H9 (cell line): ENCODE data around the gene C5orf22. TPM values are rescaled to one million over a fixed set of nuclear protein-coding genes. Genes with fewer than 3 reads are reported as not detected.

Experiments used
- DNase-seq: peaks from one replicate; pipeline ENCODE4 v3.0.0-alpha.2; 2017
- H2AFZ ChIP-seq: one replicate; pipeline ENCODE4 v1.6.1; 2013; ENCODE audit warnings: mild to moderate bottlenecking, low read length, control low read depth, moderate library complexity
- H2AK5ac ChIP-seq: 2 replicates; pipeline ENCODE4 v1.6.1; 2013; ENCODE audit warnings: low read length, control low read depth, mixed read lengths; ENCODE audit not compliant: insufficient read length
- H2BK120ac ChIP-seq: one replicate; pipeline ENCODE4 v1.6.1; 2013; ENCODE audit warnings: low read depth, mild to moderate bottlenecking, low read length, control low read depth, inconsistent platforms; ENCODE audit not compliant: poor library complexity, severe bottlenecking
- H2BK12ac ChIP-seq: 2 replicates; pipeline ENCODE4 v1.6.1; 2013; ENCODE audit warnings: low read length, control low read depth, mixed read lengths, low read depth; ENCODE audit not compliant: insufficient read length
- H2BK15ac ChIP-seq: 2 replicates; pipeline ENCODE4 v1.6.1; 2013; ENCODE audit warnings: low read depth, low read length, control low read depth
- H2BK20ac ChIP-seq: one replicate; pipeline ENCODE4 v1.6.1; 2013; ENCODE audit warnings: low read depth, mild to moderate bottlenecking, low read length, control low read depth, inconsistent platforms; ENCODE audit not compliant: poor library complexity, severe bottlenecking
- H2BK5ac ChIP-seq: 2 replicates; pipeline ENCODE4 v1.6.1; 2013; ENCODE audit warnings: low read length, control low read depth, mixed read lengths; ENCODE audit not compliant: insufficient read length
- H3K14ac ChIP-seq: 2 replicates; pipeline ENCODE4 v1.6.1; 2013; ENCODE audit warnings: low read length, control low read depth; ENCODE audit not compliant: insufficient read depth
- H3K18ac ChIP-seq: 2 replicates; pipeline ENCODE4 v1.6.1; 2013; ENCODE audit warnings: low read depth, mild to moderate bottlenecking, mixed read lengths, low read length, control low read depth; ENCODE audit not compliant: insufficient read length
- H3K23ac ChIP-seq: 2 replicates; pipeline ENCODE4 v1.6.1; 2013; ENCODE audit warnings: low read length, control low read depth, mixed read lengths, low read depth; ENCODE audit not compliant: insufficient read length
- H3K23me2 ChIP-seq: 2 replicates; pipeline ENCODE4 v1.6.1; 2013; ENCODE audit warnings: low read depth, mild to moderate bottlenecking, mixed read lengths, low read length, control low read depth; ENCODE audit not compliant: insufficient read length, poor library complexity, severe bottlenecking
- H3K27ac ChIP-seq: 2 replicates; pipeline ENCODE4 v1.5.1; 2013; ENCODE audit warnings: low read length, control low read depth, mixed read lengths, low read depth; ENCODE audit not compliant: insufficient read length
- H3K27me3 ChIP-seq: 2 replicates; pipeline ENCODE4 v1.6.1; 2013; ENCODE audit warnings: low read length, control low read depth, inconsistent platforms; ENCODE audit not compliant: insufficient read depth
- H3K4ac ChIP-seq: 2 replicates; pipeline ENCODE4 v1.6.1; 2013; ENCODE audit warnings: low read depth, mild to moderate bottlenecking, control low read depth, inconsistent platforms, low read length, moderate library complexity
- H3K4me1 ChIP-seq: 2 replicates; pipeline ENCODE4 v1.6.1; 2013; ENCODE audit warnings: low read length, control low read depth, inconsistent platforms; ENCODE audit not compliant: insufficient read depth
- H3K4me2 ChIP-seq: 2 replicates; pipeline ENCODE4 v1.6.1; 2013; ENCODE audit warnings: low read length, control low read depth, mixed read lengths; ENCODE audit not compliant: insufficient read length, insufficient read depth
- H3K56ac ChIP-seq: 2 replicates; pipeline ENCODE4 v1.6.1; 2013; ENCODE audit warnings: low read depth, mild to moderate bottlenecking, mixed read lengths, low read length, control low read depth; ENCODE audit not compliant: insufficient read length
- H3K79me1 ChIP-seq: 2 replicates; pipeline ENCODE4 v1.6.1; 2013; ENCODE audit warnings: low read depth, mild to moderate bottlenecking, moderate library complexity, low read length, control low read depth, inconsistent platforms; ENCODE audit not compliant: insufficient read depth, poor library complexity, severe bottlenecking
- H3K79me2 ChIP-seq: 2 replicates; pipeline ENCODE4 v1.6.1; 2013; ENCODE audit warnings: low read length, control low read depth, inconsistent platforms; ENCODE audit not compliant: insufficient read depth
- H3K9ac ChIP-seq: 2 replicates; pipeline ENCODE4 v1.6.1; 2013; ENCODE audit warnings: low read length, control low read depth, mixed read lengths; ENCODE audit not compliant: insufficient read length; ENCODE audit errors: extremely low read depth
- H3K9me3 ChIP-seq: one replicate; pipeline ENCODE4 v1.6.1; 2013; ENCODE audit warnings: low read depth, low read length, inconsistent platforms; ENCODE audit not compliant: control insufficient read depth
- H3T11ph ChIP-seq: one replicate; pipeline ENCODE4 v1.6.1; 2013; ENCODE audit warnings: mild to moderate bottlenecking, low read length, control low read depth, inconsistent platforms
- H4K20me1 ChIP-seq: one replicate; pipeline ENCODE4 v1.6.1; 2013; ENCODE audit not compliant: control insufficient read depth, insufficient read length, insufficient read depth
- H4K5ac ChIP-seq: 2 replicates; pipeline ENCODE4 v1.6.1; 2013; ENCODE audit warnings: low read depth, mild to moderate bottlenecking, mixed read lengths, low read length, control low read depth; ENCODE audit not compliant: insufficient read length
- H4K8ac ChIP-seq: replicated peaks from 2 replicates; pipeline ENCODE4 v1.6.1; 2013; ENCODE audit warnings: low read length, control low read depth, mixed read lengths, low read depth; ENCODE audit not compliant: insufficient read length
- H4K91ac ChIP-seq: 2 replicates; pipeline ENCODE4 v1.6.1; 2013; ENCODE audit warnings: low read depth, mild to moderate bottlenecking, moderate library complexity, mixed read lengths, low read length, control low read depth; ENCODE audit not compliant: insufficient read length
- H3K27ac Mint-ChIP-seq, 3 experiments: 2 replicates in 2 of 3; 3 replicates in 1 of 3; pipeline ENCODE4 v1.8.0; 2020 to 2021; ENCODE audit warnings: mixed read lengths in 3 of 3, mild to moderate bottlenecking in 1 of 3, moderate library complexity in 1 of 3
- H3K27me3 Mint-ChIP-seq: 2 replicates; pipeline ENCODE4 v1.8.0; 2021; ENCODE audit warnings: low read depth, mild to moderate bottlenecking, moderate library complexity, mixed read lengths
- H3K36me3 Mint-ChIP-seq, 3 experiments: 2 replicates in 2 of 3; 3 replicates in 1 of 3; pipeline ENCODE4 v1.8.0; 2020 to 2021; ENCODE audit warnings: low read depth in 3 of 3, mixed read lengths in 3 of 3; ENCODE audit not compliant: insufficient read depth in 1 of 3
- H3K4me1 Mint-ChIP-seq, 2 experiments: 2 replicates each; pipeline ENCODE4 v1.8.0; 2020; ENCODE audit warnings: mixed read lengths in 2 of 2
- H3K4me3 Mint-ChIP-seq, 2 experiments: 2 replicates in 1 of 2; 3 replicates in 1 of 2; pipeline ENCODE4 v1.8.0; 2020 to 2021; ENCODE audit warnings: mild to moderate bottlenecking in 2 of 2, mixed read lengths in 2 of 2, moderate library complexity in 1 of 2
- H3K9me3 Mint-ChIP-seq, 2 experiments: 2 replicates in 1 of 2; 3 replicates in 1 of 2; pipeline ENCODE4 v1.8.0; 2020; ENCODE audit warnings: mild to moderate bottlenecking in 2 of 2, mixed read lengths in 2 of 2, moderate library complexity in 1 of 2
- WGBS: extraction: QIAGEN DNeasy Blood & Tissue Kit; methylation state at CpG from one replicate; pipeline ENCODE4 v1.1.7; 2013; ENCODE audit warnings: missing lambda C conversion rate, low lambda C conversion rate, mixed read lengths; ENCODE audit not compliant: insufficient read length; ENCODE audit errors: extremely low coverage; 5-methylcytosine and 5-hydroxymethylcytosine counted together
- total RNA-seq: library from RNA; stranded (reverse); gene quantifications from 2 replicates; pipeline ENCODE4 v1.2.1, GENCODE V29; 2021
- TF ChIP-seq, protein P1 (sequence below): fragments of 200-600 bp; sonication (generic); conservative IDR thresholded peaks from 3 replicates; pipeline ENCODE4 v1.8.0; 2021; ENCODE audit warnings: antibody characterized with exemption, mild to moderate bottlenecking

C5orf22 gene
- total RNA-seq, 1 experiment from 2014 or later: 34.0 TPM

DNA sequence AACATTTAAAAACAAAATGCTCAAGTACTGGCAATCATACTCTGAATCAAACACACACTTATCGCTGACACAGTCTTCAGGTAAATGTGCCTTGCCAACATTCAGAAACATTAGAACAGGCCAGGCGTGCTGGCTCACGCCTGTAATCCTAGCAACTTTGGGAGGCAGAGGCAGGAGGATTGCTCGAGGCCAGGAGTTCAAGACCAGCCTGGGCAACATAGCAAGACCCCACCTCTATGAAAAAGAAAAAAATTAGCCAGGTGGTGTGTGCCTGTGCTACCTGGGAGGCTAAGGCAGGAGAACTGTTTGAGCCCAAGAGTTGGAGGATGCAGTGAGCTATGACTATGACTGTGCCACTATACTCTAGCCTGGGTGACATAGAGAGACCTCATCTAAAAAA is 20.8 kb upstream of the C5orf22 start:
- Histone ChIP-seq H2BK20ac (no peak overlapping the region), H3K27me3 (no peaks in the 10 kb centered on the region), H3K18ac (no peak overlapping the region), H3K23me2 (no peaks in the 10 kb centered on the region), H3K4me2 (no peak overlapping the region), H4K5ac (no peak overlapping the region), H3K23ac (no peak overlapping the region), H3K4me1 (no peaks in the 10 kb centered on the region), H3K4ac (no peak overlapping the region), H3K56ac (no peak overlapping the region), H3K79me1 (no peaks in the 10 kb centered on the region), H4K91ac (no peak overlapping the region), H3K9ac (no peak overlapping the region), H4K20me1 (no peaks in the 10 kb centered on the region), H3K79me2 (no peaks in the 10 kb centered on the region), H2BK5ac (no peak overlapping the region), H3K14ac (no peak overlapping the region), H3K27ac (no peak overlapping the region), H3K9me3 (no peaks in the 10 kb centered on the region), H2AK5ac (no peak overlapping the region), H2BK12ac (no peak overlapping the region), H3T11ph (no peak overlapping the region), H2BK15ac (no peak overlapping the region), H4K8ac (no peak overlapping the region), H2AFZ (no peak overlapping the region), H2BK120ac (no peak overlapping the region)
- TF ChIP-seq, protein P1, sequence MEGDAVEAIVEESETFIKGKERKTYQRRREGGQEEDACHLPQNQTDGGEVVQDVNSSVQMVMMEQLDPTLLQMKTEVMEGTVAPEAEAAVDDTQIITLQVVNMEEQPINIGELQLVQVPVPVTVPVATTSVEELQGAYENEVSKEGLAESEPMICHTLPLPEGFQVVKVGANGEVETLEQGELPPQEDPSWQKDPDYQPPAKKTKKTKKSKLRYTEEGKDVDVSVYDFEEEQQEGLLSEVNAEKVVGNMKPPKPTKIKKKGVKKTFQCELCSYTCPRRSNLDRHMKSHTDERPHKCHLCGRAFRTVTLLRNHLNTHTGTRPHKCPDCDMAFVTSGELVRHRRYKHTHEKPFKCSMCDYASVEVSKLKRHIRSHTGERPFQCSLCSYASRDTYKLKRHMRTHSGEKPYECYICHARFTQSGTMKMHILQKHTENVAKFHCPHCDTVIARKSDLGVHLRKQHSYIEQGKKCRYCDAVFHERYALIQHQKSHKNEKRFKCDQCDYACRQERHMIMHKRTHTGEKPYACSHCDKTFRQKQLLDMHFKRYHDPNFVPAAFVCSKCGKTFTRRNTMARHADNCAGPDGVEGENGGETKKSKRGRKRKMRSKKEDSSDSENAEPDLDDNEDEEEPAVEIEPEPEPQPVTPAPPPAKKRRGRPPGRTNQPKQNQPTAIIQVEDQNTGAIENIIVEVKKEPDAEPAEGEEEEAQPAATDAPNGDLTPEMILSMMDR: no peak
- DNase-seq: no peak
- H3K9me3 Mint-ChIP-seq: no peaks in the 10 kb centered on the region
- no peaks in the 10 kb centered on the region for H3K4me1 Mint-ChIP-seq
- H3K4me3 Mint-ChIP-seq: no peak overlapping the region
- H3K27ac Mint-ChIP-seq: no peak overlapping the region
- WGBS: no CpG with 5 or more reads among the region's 4 CpGs
- H3K36me3 Mint-ChIP-seq: peaks cover 32 to 83% (median 76%) of the 10 kb centered on the region in 3 experiments; a peak in 6 of 7 replicates
- no peaks in the 10 kb centered on the region for H3K27me3 Mint-ChIP-seq
